GM18907 (cell line): ENCODE results near the gene ZNF507.
A peak's percentile ranks its signal among the peaks of the same experiment; 100 is the strongest.

Experiments used
- ATAC-seq: cut with Tn5 transposase; IDR thresholded peaks from one replicate; pipeline ENCODE4 v1.9.1; 2021; ENCODE audit warnings: mild to moderate bottlenecking, moderate library complexity; ENCODE audit not compliant: unreplicated experiment

Gene ZNF507

DNA sequence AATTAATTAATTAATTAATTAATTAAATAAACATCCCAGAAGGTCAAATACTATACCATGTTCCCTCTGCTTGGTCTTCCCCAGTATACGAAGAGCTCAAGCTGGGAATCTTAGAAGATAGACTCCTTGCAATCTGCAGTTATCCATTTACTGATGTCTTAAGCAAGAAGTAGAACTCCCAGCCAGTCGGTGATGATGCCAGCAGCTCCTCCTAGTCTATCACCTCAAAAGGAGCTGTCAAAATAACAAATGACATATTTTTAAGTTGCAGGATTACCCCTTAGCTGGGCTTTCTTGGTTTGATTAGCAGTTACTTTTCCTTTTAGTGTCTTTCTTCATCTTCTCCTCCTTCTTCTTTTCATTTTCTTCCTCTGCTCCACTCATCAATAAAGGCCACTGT is 6.0 kb upstream of the ZNF507 start:
- ATAC-seq = no peak

DNA sequence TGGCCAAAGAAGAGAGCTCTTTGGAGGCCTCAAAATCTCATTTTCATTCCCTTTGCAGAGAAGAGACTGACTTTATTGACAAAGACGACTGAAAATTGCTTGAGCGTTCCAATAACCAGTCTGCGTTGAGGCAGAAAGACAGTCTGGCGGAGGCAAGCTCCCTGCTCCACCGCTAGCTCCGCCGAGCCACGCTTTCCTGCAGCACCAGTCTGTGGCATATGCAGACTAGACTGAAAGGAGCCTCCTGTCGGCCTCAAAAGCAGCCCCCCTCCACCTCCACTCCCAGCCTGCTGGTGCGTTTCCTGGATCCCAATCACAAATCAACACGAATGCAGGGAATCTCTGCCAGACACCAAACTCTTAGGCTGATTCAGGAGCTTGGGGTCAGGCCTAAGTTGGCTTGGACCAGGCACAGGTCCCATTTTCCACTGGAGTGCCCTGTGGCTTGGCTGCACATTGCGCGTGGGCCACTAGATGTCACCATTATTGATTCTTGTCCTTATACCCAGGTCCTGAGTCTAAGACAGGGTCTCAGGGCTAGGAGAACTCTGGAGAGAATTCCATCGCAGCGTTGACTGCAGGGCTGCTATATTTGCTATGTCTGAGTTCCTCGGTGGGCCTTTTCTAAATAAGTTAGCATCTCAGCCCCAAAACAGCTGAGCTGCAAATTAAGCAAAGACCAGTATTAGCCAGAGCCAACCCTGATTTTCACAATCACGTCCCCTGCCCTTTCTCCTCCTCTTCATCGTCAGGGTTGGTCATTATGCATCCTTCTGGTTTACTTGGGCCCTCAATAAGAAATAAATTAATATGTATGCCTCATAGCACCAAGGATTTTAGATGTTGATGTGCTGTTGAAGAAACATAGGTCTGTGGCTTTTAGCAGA is 5.2 kb upstream of the ZNF507 start:
- ATAC-seq = peak; percentile 76

DNA sequence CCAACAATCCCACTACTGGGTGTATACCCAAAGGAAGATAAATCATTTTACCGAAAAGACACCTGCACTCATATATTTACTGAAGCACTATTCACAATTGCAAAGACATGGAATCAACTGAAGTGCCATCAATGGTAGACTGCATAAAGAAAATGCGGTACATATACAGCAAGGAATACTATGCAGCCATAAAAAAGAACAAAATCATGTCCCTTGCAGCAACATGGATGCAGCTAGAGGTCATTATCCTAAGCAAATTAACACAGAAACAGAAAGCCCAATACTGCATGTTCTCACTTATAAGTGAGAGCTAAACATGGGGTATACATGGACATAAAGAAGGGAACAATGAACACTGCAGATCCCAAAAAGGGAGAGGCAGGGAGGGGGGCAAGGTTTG is 2.7 kb upstream of the ZNF507 start:
- no peak for ATAC-seq

DNA sequence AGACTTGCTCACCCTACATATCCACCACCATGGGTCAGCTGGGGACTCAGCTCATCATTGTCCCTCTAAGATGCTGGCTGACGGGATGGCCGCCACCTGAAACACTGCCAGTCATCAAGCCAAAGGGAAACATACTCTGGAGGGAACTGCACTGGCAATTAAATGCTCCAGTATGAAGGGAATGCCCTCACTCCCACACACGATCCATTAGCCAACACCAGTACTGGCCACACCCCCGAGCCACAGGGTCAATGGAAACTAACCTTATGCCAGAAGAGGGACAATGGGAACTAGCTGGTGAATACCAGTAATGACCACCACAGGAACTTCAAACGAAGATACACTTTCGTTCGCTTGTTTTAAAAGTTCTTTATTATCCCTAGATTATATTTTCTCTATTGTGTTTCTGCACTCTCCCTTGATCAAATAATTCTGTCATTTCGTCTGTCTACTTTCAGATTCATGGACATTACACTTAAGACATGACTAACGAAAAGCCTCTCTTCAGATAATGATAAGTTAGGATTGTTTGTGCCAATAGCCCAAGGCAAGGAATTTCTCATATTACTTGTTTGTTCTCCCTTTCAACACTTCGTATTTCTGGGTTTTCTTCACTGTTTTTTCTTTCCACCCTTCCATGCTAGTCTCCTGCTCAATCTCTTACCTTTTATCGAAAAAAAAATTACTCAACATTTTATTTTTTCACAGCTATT is 1.7 kb upstream of the ZNF507 start:
- ATAC-seq = no peak

DNA sequence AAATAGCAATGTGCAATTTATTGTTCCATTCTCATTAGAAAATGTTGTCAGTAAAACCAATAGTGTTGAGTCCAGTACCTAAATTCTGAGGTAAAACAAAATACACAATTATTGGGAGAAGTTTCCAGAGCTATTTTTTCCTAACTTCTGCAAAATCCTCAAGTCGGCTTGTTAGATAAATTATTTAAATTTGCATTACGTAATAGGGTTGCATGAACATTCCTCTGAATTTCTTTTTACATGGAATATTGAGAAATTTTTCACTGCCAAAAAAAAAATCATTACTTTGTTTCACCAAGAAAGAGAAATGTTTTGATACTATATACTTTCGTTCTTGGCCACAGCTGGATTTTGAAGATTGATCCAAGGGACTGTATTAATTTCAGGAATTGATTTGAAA is 1.5 kb downstream of the ZNF507 start:
- no peak for ATAC-seq

DNA sequence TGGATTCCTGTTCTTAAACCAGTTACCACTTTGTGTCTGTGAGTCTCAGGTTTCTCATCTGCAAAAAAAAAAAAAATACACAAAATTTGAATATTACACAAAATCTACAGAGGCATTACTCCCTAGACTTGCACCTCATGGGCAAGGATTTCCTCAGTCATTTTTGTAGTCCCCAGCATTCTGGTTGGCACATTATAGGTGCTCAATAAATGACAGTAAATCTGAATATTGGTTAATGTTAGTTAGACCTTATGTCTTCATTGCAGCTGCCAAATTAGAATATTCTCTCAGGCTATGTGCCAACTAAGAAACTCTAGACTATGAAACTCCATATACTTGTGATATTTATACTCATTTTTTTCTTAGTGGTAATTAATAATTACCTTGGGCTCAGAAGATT is 2.2 kb downstream of the ZNF507 start:
- no peak for ATAC-seq

DNA sequence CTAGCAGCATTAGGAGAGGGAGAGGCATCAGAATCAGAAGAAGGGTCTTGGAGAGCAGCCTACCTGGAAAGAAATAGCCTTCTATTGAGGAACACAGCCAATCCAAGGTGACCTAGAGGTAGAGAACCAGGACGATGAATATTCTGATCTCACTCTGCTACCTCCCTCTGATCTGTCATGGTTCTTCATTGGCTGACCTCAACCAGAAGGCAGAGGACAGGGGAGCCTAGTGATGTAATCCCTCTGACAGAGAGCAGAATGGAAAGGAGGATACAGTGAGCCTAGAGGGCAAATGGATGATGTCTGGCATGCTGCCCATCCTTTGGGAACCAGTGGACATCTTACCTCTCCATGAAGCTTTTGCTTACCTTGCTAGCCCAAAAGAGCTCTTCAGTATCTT is 3.6 kb downstream of the ZNF507 start:
- ATAC-seq = no peak

DNA sequence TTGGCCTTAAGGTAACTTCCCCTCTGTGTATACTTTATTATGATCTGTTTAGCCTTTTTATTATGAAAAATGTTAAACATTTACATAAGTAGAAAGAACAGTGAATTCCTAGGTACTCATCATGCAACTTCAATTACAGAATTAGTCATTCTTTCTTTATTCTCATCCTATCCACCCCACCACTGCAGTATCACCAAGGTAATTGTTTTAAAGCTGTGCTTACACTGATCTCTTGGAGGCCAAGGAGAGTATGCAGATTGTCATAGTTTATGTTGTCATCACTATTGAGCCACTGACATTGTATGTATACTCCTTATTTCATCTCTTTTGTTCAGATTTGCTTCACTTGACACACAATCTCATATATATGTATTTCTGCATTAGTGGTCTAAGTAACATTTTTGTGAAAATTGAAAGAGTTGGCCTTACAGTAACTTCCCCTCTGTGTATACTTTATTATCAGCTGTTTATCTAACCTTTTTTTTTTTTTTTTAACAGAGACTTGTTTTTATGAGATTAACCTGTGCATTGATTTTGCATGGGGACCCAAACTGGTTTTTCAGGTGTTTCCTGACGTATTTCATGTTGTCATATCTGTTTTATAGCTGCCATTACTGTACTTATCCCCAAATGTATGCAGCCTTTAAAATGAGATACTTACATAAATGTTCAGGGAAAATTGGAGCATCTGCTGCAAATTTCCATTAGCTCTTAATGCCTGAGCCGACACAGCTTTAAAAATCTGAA is 4.5 kb downstream of the ZNF507 start:
- no peak for ATAC-seq

DNA sequence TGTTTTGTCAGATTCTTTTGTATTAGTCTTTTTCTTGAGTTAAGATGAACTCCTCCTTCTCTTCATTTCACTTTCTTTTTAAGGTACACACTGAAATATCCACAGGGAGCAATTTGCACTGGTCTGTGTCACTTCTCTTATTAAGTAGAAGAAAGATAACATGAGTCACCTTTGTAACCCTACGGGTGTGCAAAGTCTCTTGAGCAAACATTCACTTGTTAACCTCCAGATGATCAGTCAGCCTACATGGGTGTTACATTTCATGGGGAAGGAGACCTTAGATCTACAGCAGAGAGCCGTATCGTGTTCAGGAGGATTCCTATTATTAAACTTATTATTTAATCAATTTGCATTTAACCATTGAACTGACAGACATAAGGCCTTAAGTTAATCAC is 5.1 kb downstream of the ZNF507 start:
- ATAC-seq = no peak

DNA sequence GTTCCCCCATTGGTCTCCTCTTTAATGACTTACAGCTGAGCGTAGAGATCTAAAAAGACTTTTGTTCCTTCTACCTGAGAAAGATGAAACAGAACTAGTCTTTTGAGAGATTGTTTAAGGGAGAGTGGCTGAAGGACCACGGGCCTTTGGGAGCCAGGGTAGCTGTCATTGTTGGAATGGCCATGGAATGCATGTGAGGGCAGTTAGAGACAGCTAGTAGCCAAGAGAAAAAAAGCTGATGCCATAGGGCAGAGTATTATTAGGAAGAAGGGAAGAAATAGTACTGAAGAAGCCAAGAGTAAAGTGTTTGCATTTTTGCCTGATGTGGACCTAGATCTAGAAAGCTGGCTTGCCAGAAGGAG is 5.6 kb downstream of the ZNF507 start:
- ATAC-seq = no peak

DNA sequence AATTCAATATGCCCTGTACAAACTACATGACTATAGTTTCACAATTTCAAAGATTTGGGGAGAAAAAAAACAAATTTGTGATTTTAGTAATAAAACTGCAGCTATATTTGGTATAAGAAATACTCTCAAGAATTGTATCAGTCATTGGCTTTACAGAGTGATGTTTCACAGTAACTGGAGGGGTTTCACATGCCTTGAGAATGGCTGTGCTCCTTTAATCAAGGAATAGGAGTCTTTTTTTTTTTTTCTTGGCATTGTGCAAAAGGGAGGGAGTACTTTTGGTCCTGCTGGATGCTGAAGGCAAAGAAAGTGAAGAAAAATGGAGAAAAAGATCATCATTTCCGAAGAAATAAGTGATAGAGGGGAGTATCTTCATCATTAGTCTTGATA is 6.8 kb downstream of the ZNF507 start:
- no peak for ATAC-seq

DNA sequence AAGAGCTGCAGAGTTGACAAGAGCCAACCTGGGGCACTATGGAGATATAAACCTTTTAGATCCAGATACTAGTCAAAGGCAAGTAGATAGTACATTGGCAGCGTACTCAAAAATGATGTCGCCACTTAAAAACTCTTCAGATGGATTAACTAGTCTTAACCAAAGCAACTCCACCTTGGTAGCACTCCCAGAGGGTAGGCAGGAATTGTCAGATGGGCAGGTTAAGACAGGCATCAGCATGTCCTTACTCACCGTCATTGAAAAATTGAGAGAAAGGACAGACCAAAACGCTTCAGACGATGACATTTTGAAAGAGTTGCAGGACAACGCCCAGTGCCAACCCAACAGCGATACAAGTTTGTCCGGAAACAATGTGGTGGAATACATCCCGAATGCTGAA is 8.9 kb downstream of the ZNF507 start:
- no peak for ATAC-seq

DNA sequence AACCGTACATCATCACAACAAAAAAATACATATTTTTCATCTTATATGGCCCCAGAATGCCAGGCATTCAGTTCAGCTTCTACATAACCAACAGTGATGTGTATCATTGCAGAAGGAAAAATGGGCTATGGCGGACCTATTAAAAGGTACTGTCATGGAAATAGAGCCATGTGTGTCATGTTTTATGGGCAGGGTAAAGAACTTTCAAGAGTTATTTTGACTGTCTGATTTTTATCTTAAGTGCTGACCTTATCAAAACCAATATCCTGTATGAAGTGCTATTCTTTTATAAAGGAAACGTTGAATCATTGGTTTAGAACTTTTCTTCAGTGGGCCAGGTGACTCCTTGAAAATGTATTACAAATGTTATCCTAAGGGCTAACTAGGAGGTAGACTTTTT is 9.9 kb downstream of the ZNF507 start:
- no peak for ATAC-seq

DNA sequence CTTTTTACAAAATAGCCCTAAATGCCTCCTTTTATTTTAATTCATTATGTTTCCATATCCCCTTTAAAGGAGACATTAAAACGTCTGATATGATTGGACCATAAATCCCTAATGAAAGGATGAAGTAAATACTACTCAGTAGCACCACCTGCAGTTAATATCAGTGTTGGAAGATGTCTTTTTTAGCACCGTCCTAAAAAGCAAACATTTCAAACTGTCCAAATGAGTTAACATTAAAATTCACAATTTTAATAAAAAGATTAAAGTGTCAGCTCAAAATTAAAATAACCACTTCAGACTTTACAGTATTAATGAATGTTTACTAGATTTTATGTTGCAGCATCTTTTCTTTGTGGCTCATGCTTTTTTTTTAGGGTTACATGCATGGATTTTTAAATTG is 12.3 kb downstream of the ZNF507 start:
- no peak for ATAC-seq

DNA sequence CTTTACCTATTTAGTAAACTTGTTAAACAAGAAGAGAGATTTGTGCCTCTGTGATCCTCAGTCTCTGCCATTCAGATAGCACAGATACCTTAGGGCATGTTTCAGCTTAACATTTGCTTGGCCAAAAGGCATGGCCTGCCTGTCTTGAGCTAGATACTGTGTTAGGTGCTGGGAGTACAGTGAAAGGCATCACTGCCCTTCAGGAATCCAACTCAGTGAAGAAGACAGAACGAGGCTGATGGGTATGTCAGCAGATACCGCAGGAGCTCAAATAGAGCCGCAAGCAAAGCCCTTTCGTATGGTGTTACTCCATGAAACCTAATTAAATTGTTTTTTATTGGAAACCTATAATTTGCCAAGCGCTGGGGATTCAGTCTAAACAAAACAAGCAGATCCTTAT is 12.9 kb downstream of the ZNF507 start:
- no peak for ATAC-seq

DNA sequence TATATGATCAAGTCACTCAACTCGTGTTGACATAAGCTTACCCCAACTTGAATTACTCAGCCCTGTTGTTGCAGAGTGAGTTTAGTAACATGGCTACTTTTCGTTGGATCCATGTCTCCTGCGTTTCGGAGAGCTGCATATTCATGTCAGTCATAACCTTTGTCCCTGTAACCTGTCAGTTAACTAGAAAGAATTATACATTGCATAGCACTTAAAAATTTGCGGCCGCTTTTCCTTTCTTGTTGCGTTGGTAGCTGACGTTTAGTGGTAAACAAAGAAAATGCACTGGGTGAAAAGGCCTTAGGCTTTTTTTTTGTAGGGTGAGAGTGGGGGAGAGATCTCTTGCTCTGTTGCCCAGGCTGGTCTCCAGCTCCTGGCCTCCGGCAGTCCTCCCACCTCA is 14.2 kb downstream of the ZNF507 start:
- ATAC-seq = no peak

DNA sequence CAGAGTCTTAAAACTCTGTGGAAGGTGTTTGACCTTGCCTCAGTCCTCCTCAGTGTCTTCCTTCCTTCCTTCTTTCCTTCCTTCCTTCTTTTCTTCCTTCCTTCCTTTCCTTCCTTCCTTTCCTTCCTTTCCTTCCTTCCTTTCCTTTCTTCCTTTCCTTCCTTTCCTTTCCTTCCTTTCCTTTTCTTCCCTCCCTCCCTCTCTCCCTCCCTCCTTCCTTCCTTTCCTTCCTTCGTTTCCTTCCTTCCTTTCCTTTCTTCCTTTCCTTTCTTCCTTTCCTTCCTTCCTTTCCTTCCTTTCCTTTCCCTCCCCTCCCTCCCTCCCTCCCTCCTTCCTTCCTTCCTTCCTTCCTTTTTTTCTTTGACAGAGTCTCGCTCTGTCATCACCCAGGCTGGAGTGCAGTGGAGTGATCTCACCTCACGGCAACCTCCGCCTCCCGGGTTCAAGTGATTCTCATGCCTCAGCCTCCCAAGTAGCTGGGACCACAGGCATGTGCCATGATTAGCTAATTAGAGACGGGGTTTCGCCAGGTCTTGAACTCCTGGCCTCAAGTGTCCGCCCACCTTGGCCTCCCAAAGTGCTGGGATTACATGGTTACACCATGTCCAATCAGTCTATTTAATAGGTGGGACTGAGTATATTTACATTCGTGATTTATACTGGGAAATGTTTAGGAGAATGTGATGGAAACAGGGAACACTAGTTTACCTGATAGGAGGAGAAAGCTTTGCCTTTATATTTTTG is 16.3 kb downstream of the ZNF507 start:
- no peak for ATAC-seq

DNA sequence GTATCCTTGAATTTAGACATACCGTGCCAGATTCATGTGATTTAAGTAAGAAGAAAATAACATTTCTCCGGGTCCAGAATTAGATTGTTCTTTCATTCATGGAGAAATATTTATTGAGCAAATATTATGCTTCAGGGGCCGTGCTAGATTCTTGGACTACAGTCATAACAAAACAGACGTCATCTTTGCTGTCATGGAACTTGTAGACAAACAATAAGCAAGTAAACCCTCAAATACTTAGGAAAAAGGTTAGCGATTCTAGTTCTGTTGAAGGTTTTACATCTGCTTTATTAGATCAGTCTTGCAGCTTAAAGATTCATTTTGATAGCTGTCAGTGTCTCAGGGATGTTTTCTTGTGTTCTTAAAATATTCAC is 16.9 kb downstream of the ZNF507 start:
- no peak for ATAC-seq

DNA sequence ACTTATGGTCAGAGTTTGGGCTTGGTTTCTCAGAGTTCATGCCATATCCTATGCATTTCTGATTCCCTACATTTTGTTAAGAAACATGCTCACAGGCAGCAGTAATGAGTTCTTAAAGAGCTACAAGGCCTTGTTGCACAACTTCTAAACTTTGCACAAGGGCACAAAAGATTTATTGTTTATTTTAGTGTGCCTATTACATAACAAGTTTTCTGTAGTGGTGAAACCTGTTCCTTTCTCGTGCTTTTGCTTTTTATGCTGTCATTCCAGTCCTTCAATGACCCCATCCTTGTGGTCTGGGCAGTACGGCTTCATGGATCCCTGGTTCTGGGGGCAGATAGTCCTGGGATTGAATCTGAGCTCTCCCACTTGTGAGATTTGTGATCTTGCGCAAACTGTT is 17.8 kb downstream of the ZNF507 start:
- ATAC-seq = no peak

DNA sequence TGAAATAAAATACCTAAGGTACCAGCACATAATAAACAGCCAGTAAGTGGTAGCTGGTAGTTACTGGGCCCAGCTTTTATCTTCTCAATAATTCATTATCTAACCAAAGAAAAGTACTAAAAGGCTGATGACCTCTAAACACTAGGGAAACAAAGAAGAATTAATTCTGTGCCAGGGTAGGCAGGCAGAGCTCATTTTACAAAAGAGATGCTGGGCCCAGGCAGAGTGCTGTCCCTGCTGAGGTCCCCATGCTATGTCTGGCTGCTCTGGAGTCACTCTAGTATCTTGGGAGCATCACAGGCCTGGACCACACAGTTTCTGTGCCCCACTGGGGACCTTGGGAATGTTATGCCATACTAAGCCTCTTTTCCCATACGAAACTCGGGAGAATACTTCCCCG is 18.2 kb downstream of the ZNF507 start:
- ATAC-seq = no peak

DNA sequence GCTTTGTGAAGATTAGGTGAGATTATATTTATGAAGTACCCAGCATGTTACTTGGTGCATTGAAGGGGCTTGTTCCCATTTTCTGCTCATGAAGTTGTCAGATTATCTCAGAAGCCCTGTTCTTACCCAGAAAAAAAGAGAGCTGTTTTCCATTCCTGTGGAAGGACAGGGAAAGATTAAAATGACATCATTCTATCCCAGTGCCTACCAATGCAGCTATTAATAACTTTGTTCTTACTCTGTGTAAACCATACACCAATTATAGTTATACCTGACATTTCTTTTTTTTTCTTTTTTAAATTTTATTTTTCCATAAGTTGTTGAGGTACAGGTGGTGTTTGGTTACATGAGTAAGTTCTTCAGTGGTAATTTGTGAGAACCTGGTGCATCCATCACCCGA is 18.6 kb downstream of the ZNF507 start:
- no peak for ATAC-seq
